Measurements from ENCODE around the gene MCEMP1. TPM values are rescaled to one million over a fixed set of nuclear protein-coding genes. Genes with fewer than 3 reads are reported as not detected.

MCEMP1 gene
- total RNA-seq, 1 donor from 2014 or later, result 0.60 TPM

- no peak overlapping the region for H3K27ac ChIP-seq (replicated peaks)
- H3K9me3 ChIP-seq (replicated peaks), result no peaks in the 10 kb centered on the region
- peaks cover 19% of the 10 kb centered on the region for H3K36me3 ChIP-seq
- H3K4me1 ChIP-seq, result peaks cover 16% of the 10 kb centered on the region
- TF ChIP-seq, protein P1, sequence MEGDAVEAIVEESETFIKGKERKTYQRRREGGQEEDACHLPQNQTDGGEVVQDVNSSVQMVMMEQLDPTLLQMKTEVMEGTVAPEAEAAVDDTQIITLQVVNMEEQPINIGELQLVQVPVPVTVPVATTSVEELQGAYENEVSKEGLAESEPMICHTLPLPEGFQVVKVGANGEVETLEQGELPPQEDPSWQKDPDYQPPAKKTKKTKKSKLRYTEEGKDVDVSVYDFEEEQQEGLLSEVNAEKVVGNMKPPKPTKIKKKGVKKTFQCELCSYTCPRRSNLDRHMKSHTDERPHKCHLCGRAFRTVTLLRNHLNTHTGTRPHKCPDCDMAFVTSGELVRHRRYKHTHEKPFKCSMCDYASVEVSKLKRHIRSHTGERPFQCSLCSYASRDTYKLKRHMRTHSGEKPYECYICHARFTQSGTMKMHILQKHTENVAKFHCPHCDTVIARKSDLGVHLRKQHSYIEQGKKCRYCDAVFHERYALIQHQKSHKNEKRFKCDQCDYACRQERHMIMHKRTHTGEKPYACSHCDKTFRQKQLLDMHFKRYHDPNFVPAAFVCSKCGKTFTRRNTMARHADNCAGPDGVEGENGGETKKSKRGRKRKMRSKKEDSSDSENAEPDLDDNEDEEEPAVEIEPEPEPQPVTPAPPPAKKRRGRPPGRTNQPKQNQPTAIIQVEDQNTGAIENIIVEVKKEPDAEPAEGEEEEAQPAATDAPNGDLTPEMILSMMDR (IDR thresholded peaks at IDR 0.05; ENCODE audit: borderline replicate concordance), result no peak
- no peak for DNase-seq
- H3K27me3 ChIP-seq (ENCODE audit: low read depth), result peaks cover 19% of the 10 kb centered on the region
- no peak overlapping the region for H3K4me3 ChIP-seq
- intact Hi-C loops (cut with micrococcal nuclease), result no loop called here
These were observed 8.9 kb downstream of the MCEMP1 start for GRCh38 chr19:7685546-7686445.

GRCh38 chr19:7687177-7687576 is 10.3 kb downstream of the MCEMP1 start:
- TF ChIP-seq, protein P1 (IDR thresholded peaks at IDR 0.05; ENCODE audit: borderline replicate concordance), result no peak
- no peak for DNase-seq
- Histone ChIP-seq H3K36me3 (peaks cover 19% of the 10 kb centered on the region), H3K27me3 (ENCODE audit: low read depth) (peaks cover 27% of the 10 kb centered on the region), H3K4me1 (peaks cover 2% of the 10 kb centered on the region), H3K27ac (replicated peaks) (no peak overlapping the region), H3K9me3 (replicated peaks) (no peaks in the 10 kb centered on the region), H3K4me3 (no peak overlapping the region)
- intact Hi-C loops (cut with micrococcal nuclease), result no loop called here

DNA sequence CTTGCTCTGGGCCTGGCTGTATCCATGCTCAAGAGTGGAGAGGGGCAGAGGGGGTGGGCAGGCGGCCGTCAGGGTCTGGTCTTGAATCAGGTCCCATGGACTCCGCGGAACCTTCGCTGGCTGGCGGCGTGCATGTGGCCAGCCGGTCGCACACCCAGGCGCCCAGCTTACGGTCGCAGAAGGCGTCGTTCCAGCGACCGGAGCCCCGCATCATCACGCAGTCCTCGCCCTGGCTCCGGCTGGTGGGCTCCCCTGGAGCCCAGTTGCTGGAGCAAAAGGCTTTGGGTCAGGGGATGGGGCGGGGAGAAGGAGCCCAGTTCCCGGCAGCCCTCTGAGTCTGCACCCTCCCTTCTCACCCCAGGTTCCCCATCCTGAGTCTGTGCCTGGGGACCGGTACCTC is 12.3 kb downstream of the MCEMP1 start:
- no peaks in the 10 kb centered on the region for H3K36me3 ChIP-seq
- H3K9me3 ChIP-seq (replicated peaks), result no peaks in the 10 kb centered on the region
- TF ChIP-seq, protein P1 (IDR thresholded peaks at IDR 0.05; ENCODE audit: borderline replicate concordance), result no peak
- H3K27ac ChIP-seq (replicated peaks), result no peak overlapping the region
- no peak for DNase-seq
- no peak overlapping the region for H3K4me3 ChIP-seq
- peaks cover 38% of the 10 kb centered on the region for H3K27me3 ChIP-seq (ENCODE audit: low read depth)
- no peaks in the 10 kb centered on the region for H3K4me1 ChIP-seq
- intact Hi-C loops (cut with micrococcal nuclease), result no loop called here

DNA sequence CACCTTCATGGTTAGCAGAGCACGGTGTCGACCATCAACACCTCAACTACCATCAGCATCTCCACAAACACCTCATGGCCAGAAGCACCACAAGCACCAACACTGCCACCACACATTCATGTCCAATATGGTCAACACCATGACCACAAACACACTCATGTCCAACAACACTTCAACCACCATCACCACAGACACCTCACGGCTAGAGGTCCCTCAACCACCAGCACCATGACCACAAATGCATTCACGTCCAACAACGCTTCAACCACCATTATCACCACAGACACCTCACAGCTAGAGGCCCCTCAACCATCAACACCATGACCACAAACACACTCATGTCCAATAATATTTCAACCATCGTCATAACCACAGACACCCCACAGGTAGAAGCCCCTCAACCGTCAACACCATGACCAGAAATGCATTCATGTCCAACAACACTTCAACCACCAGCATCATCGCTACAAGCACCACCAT is 13.9 kb downstream of the MCEMP1 start:
- Histone ChIP-seq H3K27ac (replicated peaks) (no peak overlapping the region), H3K4me1 (no peaks in the 10 kb centered on the region), H3K4me3 (no peak overlapping the region), H3K9me3 (replicated peaks) (no peaks in the 10 kb centered on the region), H3K27me3 (ENCODE audit: low read depth) (peaks cover 53% of the 10 kb centered on the region), H3K36me3 (no peaks in the 10 kb centered on the region)
- DNase-seq, result no peak
- intact Hi-C loops (cut with micrococcal nuclease), result no loop called here
- TF ChIP-seq, protein P1 (IDR thresholded peaks at IDR 0.05; ENCODE audit: borderline replicate concordance), result no peak

DNA sequence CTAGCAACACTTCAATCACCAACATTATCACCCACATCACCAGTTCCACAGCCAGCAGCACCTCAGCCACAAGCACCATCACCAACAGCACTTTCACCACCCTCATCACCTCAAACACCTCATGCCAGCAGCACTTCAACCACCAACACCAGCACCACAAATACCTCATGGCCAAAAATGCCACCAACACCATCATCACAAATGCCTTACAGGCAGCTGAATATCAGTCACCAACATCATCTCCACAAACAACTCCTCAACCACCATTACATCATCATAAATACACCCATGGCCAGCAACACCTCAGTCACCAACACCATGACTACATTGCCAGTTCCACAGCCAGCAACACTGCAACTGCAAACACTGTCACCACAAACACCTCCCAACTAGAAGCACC is 14.6 kb downstream of the MCEMP1 start:
- Histone ChIP-seq H3K36me3 (no peaks in the 10 kb centered on the region), H3K27me3 (ENCODE audit: low read depth) (peaks cover 60% of the 10 kb centered on the region), H3K4me3 (no peak overlapping the region), H3K9me3 (replicated peaks) (no peaks in the 10 kb centered on the region), H3K27ac (replicated peaks) (no peak overlapping the region), H3K4me1 (no peaks in the 10 kb centered on the region)
- intact Hi-C loops (cut with micrococcal nuclease), result no loop called here
- TF ChIP-seq, protein P1 (IDR thresholded peaks at IDR 0.05; ENCODE audit: borderline replicate concordance), result no peak
- no peak for DNase-seq
